ENCODE results near the gene ARHGAP42.
"Not testable (repeated sequence)": the region's sequence is repeated elsewhere in the genome, so short reads cannot be mapped to it uniquely, and the experiment has no call there.

Gene ARHGAP42

GRCh38 chr11:100872951-100873740, 186.1 kb downstream of the ARHGAP42 start:
- no peak for DNase-seq (ENCODE audit: low read depth)

GRCh38 chr11:100874203-100874602, 187.1 kb downstream of the ARHGAP42 start:
- no peak for DNase-seq (ENCODE audit: low read depth)

GRCh38 chr11:100875521-100875869, 188.4 kb downstream of the ARHGAP42 start:
- DNase-seq (ENCODE audit: low read depth) = no peak

- DNase-seq (ENCODE audit: low read depth) = no peak
These were observed 189.9 kb downstream of the ARHGAP42 start for GRCh38 chr11:100876815-100877520.

GRCh38 chr11:100878474-100878873, 191.4 kb downstream of the ARHGAP42 start:
- no peak for DNase-seq (ENCODE audit: low read depth)

- no peak for DNase-seq (ENCODE audit: low read depth)
These were observed 195.9 kb downstream of the ARHGAP42 start for GRCh38 chr11:100882957-100883356.

- DNase-seq (ENCODE audit: low read depth) = no peak
These were observed 196.7 kb downstream of the ARHGAP42 start for GRCh38 chr11:100883830-100884229.

GRCh38 chr11:100887659-100888058, 200.6 kb downstream of the ARHGAP42 start:
- no peak for DNase-seq (ENCODE audit: low read depth)

GRCh38 chr11:100888836-100889235, 201.7 kb downstream of the ARHGAP42 start:
- DNase-seq (ENCODE audit: low read depth) = no peak

GRCh38 chr11:100889758-100890157, 202.7 kb downstream of the ARHGAP42 start:
- DNase-seq (ENCODE audit: low read depth) = no peak

GRCh38 chr11:100890789-100891188, 203.7 kb downstream of the ARHGAP42 start:
- DNase-seq (ENCODE audit: low read depth) = no peak

GRCh38 chr11:100892886-100893285, 205.8 kb downstream of the ARHGAP42 start:
- no peak for DNase-seq (ENCODE audit: low read depth)

GRCh38 chr11:100895449-100895848, 208.4 kb downstream of the ARHGAP42 start:
- DNase-seq (ENCODE audit: low read depth) = no peak

GRCh38 chr11:100895976-100896375, 208.9 kb downstream of the ARHGAP42 start:
- DNase-seq (ENCODE audit: low read depth) = not testable (repeated sequence)

- DNase-seq (ENCODE audit: low read depth) = not testable (repeated sequence)
These were observed 214.4 kb downstream of the ARHGAP42 start for GRCh38 chr11:100901471-100901870.

- no peak for DNase-seq (ENCODE audit: low read depth)
These were observed 215.5 kb downstream of the ARHGAP42 start for GRCh38 chr11:100902454-100903141.

- DNase-seq (ENCODE audit: low read depth) = no peak
These were observed 216.2 kb downstream of the ARHGAP42 start for GRCh38 chr11:100903284-100903683.

- DNase-seq (ENCODE audit: low read depth) = no peak
These were observed 218.6 kb downstream of the ARHGAP42 start for GRCh38 chr11:100905684-100906083.

GRCh38 chr11:100908746-100909145, 221.7 kb downstream of the ARHGAP42 start:
- DNase-seq (ENCODE audit: low read depth) = no peak

GRCh38 chr11:100910808-100911207, 223.7 kb downstream of the ARHGAP42 start:
- no peak for DNase-seq (ENCODE audit: low read depth)

GRCh38 chr11:100914415-100915110, 227.5 kb downstream of the ARHGAP42 start:
- DNase-seq (ENCODE audit: low read depth) = no peak
